ENCODE results near the gene GCAT. TPM values are rescaled to one million over a fixed set of nuclear protein-coding genes. Genes with fewer than 3 reads are reported as not detected.
A peak's percentile ranks its signal among the peaks of the same experiment; 100 is the strongest.

The GCAT gene
- total RNA-seq, 1 donor from 2014 or later: 31.0 TPM

GRCh38 chr22:37824674-37825641 is 17.2 kb downstream of the GCAT start:
- no peak for ATAC-seq (ENCODE audit: poor library complexity)
- intact Hi-C loops (cut with DNase I): no loop called here
- DNase-seq: no peak

GRCh38 chr22:37827056-37827455 is 19.3 kb downstream of the GCAT start:
- peak; percentile 76 for ATAC-seq (ENCODE audit: poor library complexity)
- DNase-seq: peak; percentile 77
- intact Hi-C loops (cut with DNase I): no loop called here

- DNase-seq (no peak), ATAC-seq (ENCODE audit: poor library complexity) (no peak)
- intact Hi-C loops (cut with DNase I): no loop called here
Observed at GRCh38 chr22:37830093-37830842, 22.5 kb downstream of the GCAT start.

GRCh38 chr22:37831472-37831871 is 23.7 kb downstream of the GCAT start:
- intact Hi-C loops (cut with DNase I): no loop called here
- no peak for DNase-seq
- ATAC-seq (ENCODE audit: poor library complexity): no peak

GRCh38 chr22:37832022-37832857 is 24.5 kb downstream of the GCAT start:
- no peak for ATAC-seq (ENCODE audit: poor library complexity)
- DNase-seq: no peak
- intact Hi-C loops (cut with DNase I): no loop called here

- ATAC-seq (ENCODE audit: poor library complexity): no peak
- peak; percentile 2 for DNase-seq
- intact Hi-C loops (cut with DNase I): no loop called here
Observed at GRCh38 chr22:37842015-37842793, 34.5 kb downstream of the GCAT start.

- intact Hi-C loops (cut with DNase I): no loop called here
- ATAC-seq (ENCODE audit: poor library complexity) (peak; percentile 63), DNase-seq (peak; percentile 60)
Observed at GRCh38 chr22:37843741-37844089, 36.0 kb downstream of the GCAT start.

- intact Hi-C loops (cut with DNase I): no loop called here
- ATAC-seq (ENCODE audit: poor library complexity): no peak
- DNase-seq: no peak
Observed at GRCh38 chr22:37844904-37845329, 37.2 kb downstream of the GCAT start.

- intact Hi-C loops (cut with DNase I): no loop called here
- DNase-seq (peak; percentile 4), ATAC-seq (ENCODE audit: poor library complexity) (no peak)
Observed at GRCh38 chr22:37846433-37846832, 38.7 kb downstream of the GCAT start.

- intact Hi-C loops (cut with DNase I): no loop called here
Observed at GRCh38 chr22:37848587-37849088, 40.9 kb downstream of the GCAT start.

GRCh38 chr22:37849089-37849751 is 41.5 kb downstream of the GCAT start, which contains the start of gene EIF3L:
EIF3L (plus strand) TSS chr22:37849419; CDS start chr22:37849450, 31 bp downstream.
- intact Hi-C loops (cut with DNase I): no loop called here
- DNase-seq (peak; percentile 94), ATAC-seq (ENCODE audit: poor library complexity) (peak; percentile 94)

More at GRCh38 chr22:37848587-37849088, 40.9 kb downstream of the GCAT start:
- DNase-seq (peak; percentile 15), ATAC-seq (ENCODE audit: poor library complexity) (no peak)

- no peak for ATAC-seq (ENCODE audit: poor library complexity)
- intact Hi-C loops (cut with DNase I): no loop called here
Observed at GRCh38 chr22:37850801-37851200, 43.1 kb downstream of the GCAT start.

GRCh38 chr22:37852418-37852817 is 44.7 kb downstream of the GCAT start:
- ATAC-seq (ENCODE audit: poor library complexity) (no peak), DNase-seq (no peak)
- intact Hi-C loops (cut with DNase I): no loop called here

More at GRCh38 chr22:37850801-37851200, 43.1 kb downstream of the GCAT start:
- no peak for DNase-seq

- intact Hi-C loops (cut with DNase I): no loop called here
- ATAC-seq (ENCODE audit: poor library complexity): no peak
- DNase-seq: no peak
Observed at GRCh38 chr22:37854946-37855345, 47.2 kb downstream of the GCAT start.

- ATAC-seq (ENCODE audit: poor library complexity): no peak
- DNase-seq: no peak
- intact Hi-C loops (cut with DNase I): no loop called here
Observed at GRCh38 chr22:37855462-37855861, 47.7 kb downstream of the GCAT start.

- intact Hi-C loops (cut with DNase I): no loop called here
Observed at GRCh38 chr22:37860796-37861421, 53.2 kb downstream of the GCAT start.

More at GRCh38 chr22:37860796-37861421, 53.2 kb downstream of the GCAT start:
- ATAC-seq (ENCODE audit: poor library complexity) (no peak), DNase-seq (no peak)

Data from Right ventricle myocardium superior (tissue), 1 donor.